ENCODE measurements around the gene M1AP.
A peak's percentile ranks its signal among the peaks of the same experiment; 100 is the strongest.
"Not testable (repeated sequence)": the region's sequence is repeated elsewhere in the genome, so short reads cannot be mapped to it uniquely, and the experiment has no call there.

M1AP gene

DNA sequence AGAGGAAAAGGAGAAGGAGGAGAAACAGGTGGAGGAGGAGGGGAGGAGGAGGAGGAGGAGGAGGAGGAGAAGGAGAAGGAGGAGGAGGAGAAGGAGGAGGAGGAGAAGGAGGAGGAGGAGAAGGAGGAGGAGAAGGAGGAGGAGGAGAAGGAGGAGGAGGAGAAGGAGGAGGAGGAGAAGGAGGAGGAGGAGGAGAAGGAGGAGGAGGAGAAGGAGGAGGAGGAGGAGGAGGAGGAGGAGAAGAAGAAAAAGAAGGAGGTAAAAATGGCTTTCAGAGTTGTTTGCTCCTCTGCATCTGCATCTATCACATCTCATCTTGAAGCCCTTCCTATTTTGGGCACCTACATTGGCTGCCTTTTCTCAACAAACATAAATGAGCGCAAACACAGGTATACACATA lies 87.1 kb downstream of the M1AP start:
- DNase-seq, result not testable (repeated sequence)

GRCh38 chr2:74560591-74560990 lies 87.5 kb downstream of the M1AP start:
- DNase-seq, result no peak

GRCh38 chr2:74559912-74560311 lies 88.2 kb downstream of the M1AP start:
- DNase-seq, result no peak

DNA sequence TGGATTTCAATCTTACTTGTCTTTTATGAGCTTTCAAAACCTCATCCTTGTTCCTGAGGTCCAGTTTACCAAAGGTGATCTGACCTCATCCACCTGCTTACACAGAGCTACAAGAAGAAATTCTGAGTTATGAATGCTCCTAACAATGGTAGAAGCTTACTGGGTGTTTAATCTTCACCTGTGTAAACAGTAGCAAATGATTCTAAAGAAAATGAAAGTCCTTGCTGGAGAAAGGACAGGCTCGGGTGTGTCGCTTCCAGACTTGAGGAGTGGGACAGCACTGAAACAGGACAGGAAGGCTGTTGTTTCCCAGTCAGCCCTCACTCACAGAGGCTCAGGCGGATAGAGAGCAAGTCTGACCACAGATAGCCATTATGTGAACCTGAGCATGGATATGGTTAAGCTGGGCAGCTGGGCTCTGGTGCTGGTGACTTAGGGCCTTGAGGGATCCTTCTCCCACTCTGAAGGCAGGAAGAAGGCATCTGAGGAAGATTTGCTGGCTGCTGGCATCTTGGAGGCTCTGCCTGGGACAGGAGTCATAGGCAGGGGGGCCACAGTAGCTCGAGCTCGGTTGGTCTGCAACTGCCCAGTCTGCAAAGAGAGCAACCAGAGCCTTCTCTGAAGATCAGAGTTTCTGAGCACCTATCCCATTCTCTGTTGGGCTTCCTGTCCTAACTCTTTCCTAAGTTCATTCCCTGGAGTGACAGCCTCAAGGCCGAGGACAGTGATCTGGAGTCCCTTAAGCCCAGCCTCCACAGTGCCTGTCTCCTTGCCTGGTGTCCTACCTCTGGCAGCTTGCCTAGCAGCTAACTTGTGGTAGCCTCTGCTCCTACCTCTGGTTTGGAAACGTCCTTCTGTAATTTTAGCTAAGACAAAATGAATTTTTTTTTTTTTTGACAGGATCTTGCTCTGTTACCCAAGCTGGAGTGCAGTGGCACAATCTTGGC lies 89.6 kb downstream of the M1AP start:
- DNase-seq, result no peak

GRCh38 chr2:74556831-74557370 lies 91.2 kb downstream of the M1AP start:
- DNase-seq, result no peak

- DNase-seq, result no peak
Measured at GRCh38 chr2:74556159-74556558, 92.0 kb downstream of the M1AP start.

DNA sequence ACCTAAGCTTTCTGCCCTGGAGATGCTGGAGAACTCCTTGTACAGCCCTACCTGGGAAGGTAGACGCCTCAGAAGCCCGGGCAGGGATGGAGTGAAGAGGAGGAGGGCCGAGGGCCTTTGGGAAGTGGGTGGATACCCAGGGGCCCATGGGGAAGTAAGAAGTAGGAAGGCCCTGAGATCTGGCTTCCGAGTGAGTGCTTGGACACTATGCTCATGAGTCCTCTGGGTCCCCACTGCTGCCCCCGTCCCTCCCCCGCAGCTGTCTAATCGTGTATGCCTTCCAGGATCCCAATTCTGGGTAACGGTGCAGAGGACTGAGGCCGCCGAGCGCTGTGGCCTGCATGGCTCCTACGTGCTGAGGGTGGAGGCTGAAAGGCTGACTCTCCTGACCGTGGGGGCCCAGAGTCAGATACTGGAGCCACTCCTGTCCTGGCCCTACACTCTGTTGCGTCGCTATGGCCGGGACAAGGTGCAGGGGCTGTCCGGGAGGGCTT lies 92.5 kb downstream of the M1AP start:
- DNase-seq, result no peak

DNA sequence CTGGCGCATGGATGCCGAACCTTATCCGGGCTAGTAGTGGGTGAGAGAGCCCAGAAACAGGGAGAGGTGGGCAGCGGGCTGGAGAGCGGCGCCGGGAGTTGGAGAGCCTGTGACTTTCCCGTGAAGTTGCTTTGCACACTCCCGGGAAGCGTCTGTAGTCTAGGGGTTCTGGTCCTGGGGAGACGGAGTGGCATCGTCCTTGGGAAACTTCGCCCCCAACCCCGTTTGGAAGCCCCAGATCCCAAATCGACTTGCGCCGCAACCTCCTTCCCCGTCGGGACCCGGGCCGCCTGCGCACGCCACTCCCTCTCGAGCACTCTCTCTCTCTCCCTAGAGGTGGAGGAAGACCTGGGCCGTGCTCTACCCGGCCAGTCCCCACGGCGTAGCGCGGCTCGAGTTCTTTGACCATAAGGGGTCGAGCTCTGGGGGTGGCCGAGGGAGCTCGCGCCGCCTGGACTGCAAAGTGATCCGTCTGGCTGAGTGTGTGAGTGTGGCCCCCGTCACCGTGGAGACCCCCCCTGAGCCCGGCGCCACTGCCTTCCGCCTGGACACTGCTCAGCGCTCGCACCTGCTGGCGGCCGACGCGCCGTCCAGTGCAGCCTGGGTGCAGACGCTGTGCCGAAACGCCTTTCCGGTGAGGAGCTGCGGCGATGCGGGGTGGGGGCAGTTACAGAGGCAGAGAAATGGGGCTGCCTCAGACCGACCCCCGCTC lies 93.2 kb downstream of the M1AP start:
- DNase-seq, result no peak

GRCh38 chr2:74553892-74554819 lies 94.0 kb downstream of the M1AP start, which contains the start of the genes DOK1 and LOXL3:
Gene DOK1, plus strand, starts transcription at chr2:74554720. Its CDS starts 35 bp downstream, at chr2:74554755.
Gene LOXL3, minus strand, starts transcription at chr2:74553942. Its CDS starts 1,308 bp downstream, at chr2:74552634.
- peak; percentile 27 for DNase-seq

DNA sequence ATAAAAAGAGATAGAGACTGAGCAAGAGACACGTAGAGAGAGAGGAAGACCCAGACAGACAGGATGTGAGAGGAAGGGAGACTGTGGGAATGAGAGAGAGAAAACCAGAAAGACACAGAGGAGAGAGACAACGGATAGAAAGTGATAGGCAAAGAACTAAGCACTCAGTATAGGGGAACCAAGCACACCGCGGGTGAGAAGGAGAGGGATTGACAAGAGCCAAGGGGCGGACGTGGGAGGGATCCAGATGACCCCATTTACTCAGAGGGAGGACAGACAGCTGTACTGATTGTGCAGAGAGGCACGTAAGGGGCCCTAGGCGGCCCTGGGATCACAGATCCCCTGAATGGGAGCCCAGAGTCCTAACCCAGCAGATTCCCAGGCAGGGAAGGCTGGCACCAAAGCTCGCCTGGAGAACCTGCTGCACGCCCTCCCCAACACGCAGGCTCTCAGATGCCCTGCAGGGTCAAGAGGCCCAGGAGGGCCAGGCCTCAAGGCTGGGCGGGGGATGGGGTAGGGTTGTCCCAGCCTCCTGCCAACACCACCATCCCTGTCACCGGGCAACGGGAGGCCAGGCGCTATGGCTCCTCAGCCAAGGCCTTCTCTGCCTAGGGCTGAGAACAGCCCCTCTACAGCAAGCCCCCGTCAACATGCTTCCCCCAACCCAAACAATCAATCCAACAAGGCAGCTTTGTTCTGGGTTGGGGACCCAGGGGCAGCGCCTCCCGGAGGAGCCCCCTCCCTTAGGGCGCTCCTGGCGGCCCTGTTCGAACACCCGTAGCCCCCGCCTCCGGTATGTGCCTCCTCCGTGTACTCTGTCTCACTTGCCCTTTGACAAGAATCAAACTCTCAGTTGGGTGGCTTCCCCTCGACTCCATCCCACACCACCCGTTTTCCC lies 95.0 kb downstream of the M1AP start:
- DNase-seq, result no peak

- no peak for DNase-seq
Measured at GRCh38 chr2:74551942-74552913, 95.9 kb downstream of the M1AP start.

DNA sequence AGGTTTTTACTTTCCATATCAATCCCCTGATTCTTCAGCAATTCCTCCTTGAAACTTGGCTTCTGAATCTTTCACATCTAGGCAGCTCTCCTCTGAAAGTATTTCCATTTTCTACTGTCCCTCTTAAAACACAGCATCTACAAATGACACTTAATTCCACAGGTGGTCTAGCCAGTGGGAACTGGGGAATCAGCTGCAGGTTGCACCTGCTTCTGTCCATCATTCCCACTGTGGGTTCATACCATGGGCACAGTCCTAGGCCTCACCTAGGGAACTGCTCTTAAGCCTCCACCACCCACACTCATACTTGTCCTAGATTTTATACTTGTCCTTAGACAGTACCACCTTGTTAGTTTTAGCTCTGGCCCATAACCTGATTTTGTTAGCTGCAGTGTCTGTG lies 96.6 kb downstream of the M1AP start:
- no peak for DNase-seq

DNA sequence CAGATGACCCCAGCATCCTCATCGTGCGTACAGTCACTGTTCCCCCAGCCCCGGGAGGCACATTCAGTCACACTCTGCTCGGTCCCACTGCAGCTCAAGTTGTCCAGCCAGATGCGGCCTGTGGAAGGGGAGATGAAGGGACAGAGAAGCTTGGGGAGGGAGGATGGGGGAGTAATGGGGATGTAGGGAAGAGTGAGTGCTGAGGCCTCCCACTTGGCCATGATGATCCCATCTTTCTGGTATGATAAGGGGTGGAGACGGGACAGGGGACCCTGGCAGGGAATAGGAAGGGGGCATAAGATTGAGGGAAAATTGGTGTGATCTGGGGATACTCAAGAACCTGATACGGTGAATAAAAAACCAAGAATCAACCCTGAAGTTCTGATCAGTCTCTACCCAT lies 97.9 kb downstream of the M1AP start:
- DNase-seq, result no peak

DNA sequence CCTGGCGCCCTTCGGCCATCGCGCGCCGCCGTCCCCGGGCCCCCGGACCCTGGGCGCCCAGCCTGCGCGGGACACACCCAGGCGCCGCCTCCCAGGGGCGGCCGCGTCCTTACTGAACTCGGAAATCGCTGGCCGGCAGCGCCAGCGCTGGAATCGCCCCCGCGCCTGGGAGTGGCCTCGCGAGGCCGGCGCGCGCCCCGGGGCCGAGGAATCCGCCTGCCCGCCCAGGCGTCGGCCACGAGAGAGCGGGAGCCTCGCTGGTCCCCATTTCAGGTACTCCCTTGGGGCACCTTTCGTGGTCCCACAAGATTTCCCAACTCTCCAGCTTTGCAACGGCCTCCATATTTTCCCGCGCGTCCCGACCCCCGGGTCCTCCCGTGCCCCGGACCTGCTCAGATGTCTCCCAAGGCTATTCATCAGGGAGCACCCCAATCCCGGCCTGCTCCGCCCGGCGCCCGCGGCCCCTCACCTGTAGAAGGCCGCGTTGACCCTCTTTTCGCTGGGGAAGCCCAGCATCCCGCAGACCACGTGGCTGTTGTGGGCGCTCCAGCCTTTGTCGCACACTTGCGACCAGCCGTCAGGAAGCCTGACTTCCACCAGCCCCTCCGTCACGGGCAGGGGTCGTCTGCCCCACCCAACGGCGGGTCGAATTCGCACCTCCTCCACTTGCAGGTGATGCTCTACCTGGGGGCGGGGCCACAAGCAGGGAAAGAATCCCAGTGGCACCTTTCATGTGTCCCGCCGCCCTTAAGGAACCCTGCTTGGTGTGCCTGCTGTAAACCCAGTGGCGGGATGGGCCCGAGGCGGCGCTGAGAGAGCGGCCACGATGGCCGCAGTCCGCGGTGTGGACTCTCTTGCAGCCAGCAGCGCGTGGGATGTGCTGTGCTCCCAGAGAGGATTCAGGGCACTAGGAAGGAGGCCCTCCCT lies 99.0 kb downstream of the M1AP start:
- no peak for DNase-seq

GRCh38 chr2:74548285-74548899 lies 99.7 kb downstream of the M1AP start:
- no peak for DNase-seq

DNA sequence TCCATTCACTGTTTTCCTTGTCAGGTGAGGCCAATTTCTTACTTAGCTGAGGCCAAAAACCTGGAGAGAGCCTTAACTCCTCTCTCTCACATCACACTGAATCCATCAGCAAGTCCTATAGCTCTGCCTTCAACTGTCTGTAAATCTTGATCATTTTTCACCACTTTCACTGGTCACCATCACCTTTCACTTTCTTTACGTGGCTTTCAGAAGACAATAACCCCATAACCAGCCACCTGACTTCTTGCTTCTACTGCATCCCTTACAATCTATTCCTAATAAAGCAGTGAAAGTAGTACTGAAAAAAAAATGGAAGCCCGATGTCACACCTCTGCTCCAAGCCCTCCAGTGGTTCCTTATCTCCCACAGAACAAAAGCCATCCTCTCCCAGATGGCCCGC lies 102.1 kb downstream of the M1AP start:
- DNase-seq, result no peak

- no peak for DNase-seq
Measured at GRCh38 chr2:74544634-74545033, 103.5 kb downstream of the M1AP start.

GRCh38 chr2:74542978-74543377 lies 105.2 kb downstream of the M1AP start:
- no peak for DNase-seq
